Brain microvascular endothelial cell (primary cell): ENCODE measurements around the gene BRSK1.
A peak's percentile ranks its signal among the peaks of the same experiment; 100 is the strongest.

ENCODE experiments used
- DNase-seq: peaks from one replicate; pipeline ENCODE4 v3.0.0-alpha.2; 2020
- H3K27ac ChIP-seq: fragments of 250-450 bp; sonication (Bioruptor Pico); 2 replicates; pipeline ENCODE4 v1.5.1; 2020; ENCODE audit warnings: mild to moderate bottlenecking, moderate library complexity
- H3K27me3 ChIP-seq: fragments of 250-450 bp; sonication (Bioruptor Pico); replicated peaks from 2 replicates; pipeline ENCODE4 v1.5.1; 2020; ENCODE audit warnings: mild to moderate bottlenecking
- H3K36me3 ChIP-seq: fragments of 250-450 bp; sonication (Bioruptor Pico); replicated peaks from 2 replicates; pipeline ENCODE4 v1.5.1; 2020; ENCODE audit warnings: mild to moderate bottlenecking
- H3K4me3 ChIP-seq: 2 replicates; pipeline ENCODE4 v1.5.1; 2011; ENCODE audit warnings: low read depth, mild to moderate bottlenecking, control low read depth, low read length, moderate library complexity
- CTCF ChIP-seq: IDR thresholded peaks from 2 replicates; pipeline ENCODE4 v1.5.1; 2011; ENCODE audit warnings: low read depth, mild to moderate bottlenecking, moderate library complexity, low read length, control low read depth, inconsistent platforms; ENCODE audit errors: missing control alignments
- in situ Hi-C: cut with HindIII; loops from 2 replicates; pipeline ENCODE4 v1.10.0; 2017; ENCODE audit warnings: low sequenced_read_pairs, low pct_ligation_motif_present

Gene BRSK1

GRCh38 chr19:55275851-55276719, 7.7 kb upstream of the BRSK1 start:
- in situ Hi-C loops, result no loop called here
- Histone ChIP-seq H3K4me3 (no peak overlapping the region), H3K36me3 (peaks cover 16% of the 10 kb centered on the region), H3K27ac (no peak overlapping the region), H3K27me3 (no peaks in the 10 kb centered on the region)
- DNase-seq, result no peak
- no peak for TF ChIP-seq CTCF

GRCh38 chr19:55276720-55277430, 6.9 kb upstream of the BRSK1 start:
- no peak for TF ChIP-seq CTCF
- H3K27ac ChIP-seq, result no peak overlapping the region
- in situ Hi-C loops, result no loop called here
- no peak overlapping the region for H3K4me3 ChIP-seq
- H3K27me3 ChIP-seq, result no peaks in the 10 kb centered on the region
- H3K36me3 ChIP-seq, result peaks cover 16% of the 10 kb centered on the region
- DNase-seq, result no peak

- Histone ChIP-seq H3K27ac (no peak overlapping the region), H3K27me3 (no peaks in the 10 kb centered on the region), H3K4me3 (no peak overlapping the region), H3K36me3 (peaks cover 12% of the 10 kb centered on the region)
- DNase-seq, result no peak
- in situ Hi-C loops, result no loop called here
- TF ChIP-seq CTCF, result no peak
Observed at GRCh38 chr19:55277494-55277893, 6.3 kb upstream of the BRSK1 start.

GRCh38 chr19:55278391-55279135, 5.2 kb upstream of the BRSK1 start:
- in situ Hi-C loops, result no loop called here
- Histone ChIP-seq H3K4me3 (no peak overlapping the region), H3K27ac (no peak overlapping the region), H3K27me3 (no peaks in the 10 kb centered on the region), H3K36me3 (peaks cover 8% of the 10 kb centered on the region)
- no peak for TF ChIP-seq CTCF
- no peak for DNase-seq

- Histone ChIP-seq H3K4me3 (peak overlapping the region; percentile 89), H3K27me3 (no peaks in the 10 kb centered on the region), H3K36me3 (peaks cover 5% of the 10 kb centered on the region), H3K27ac (peak overlapping the region; percentile 67)
- no peak for TF ChIP-seq CTCF
- DNase-seq, result no peak
- in situ Hi-C loops, result no loop called here
Observed at GRCh38 chr19:55279340-55279739, 4.5 kb upstream of the BRSK1 start.
